ENCODE measurements around the gene ZRANB3. TPM values are rescaled to one million over a fixed set of nuclear protein-coding genes. Genes with fewer than 3 reads are reported as not detected.
"Not testable (repeated sequence)": the region's sequence is repeated elsewhere in the genome, so short reads cannot be mapped to it uniquely, and the experiment has no call there.

The ZRANB3 gene
- total RNA-seq, 4 donors from 2014 or later = 4.8 to 9.3 (median 5.5) TPM

DNA sequence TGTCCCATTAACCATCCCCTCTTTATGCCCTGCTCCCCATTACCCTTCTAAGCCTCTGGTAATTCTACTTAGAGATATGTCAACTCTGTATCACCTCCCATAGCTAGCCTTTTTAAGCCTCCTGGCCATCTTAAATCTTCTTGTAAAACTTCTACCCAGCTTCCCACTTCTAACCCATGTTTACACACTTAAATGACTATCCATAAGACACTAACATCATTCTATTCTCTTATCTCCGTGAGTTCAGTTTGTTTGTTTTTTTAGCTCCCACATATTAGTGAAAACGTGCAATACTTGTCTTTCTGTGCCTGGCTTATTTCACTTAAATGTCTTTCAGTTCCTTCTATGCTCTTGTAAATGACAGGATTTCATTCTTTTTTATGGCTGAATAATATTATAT lies 436.5 kb downstream of the ZRANB3 start:
- TF ChIP-seq EP300 (IDR thresholded peaks at IDR 0.05) = no peak
- no peak for TF ChIP-seq POLR2A (IDR thresholded peaks at IDR 0.05)
- TF ChIP-seq CTCF (IDR thresholded peaks at IDR 0.05) = no peak
- no peaks in the 10 kb centered on the region for H3K4me1 ChIP-seq
- DNase-seq (ENCODE audit: low spot score in 2 of 2) = no peak
- peaks cover 0 to 50% (median 0%) of the 10 kb centered on the region in 3 donors for H3K36me3 ChIP-seq
- 83 to 89% methylated on average over 2 of the region's 2 CpGs for WGBS, 2 donors
- H3K27ac ChIP-seq = no peak overlapping the region
- no peaks in the 10 kb centered on the region for H3K27me3 ChIP-seq
- peaks cover 0 to 3% (median 0%) of the 10 kb centered on the region in 4 donors for H3K9me3 ChIP-seq
- H3K4me3 ChIP-seq = no peak overlapping the region

- TF ChIP-seq CTCF (IDR thresholded peaks at IDR 0.05) = no peak
- no peak for TF ChIP-seq EP300 (IDR thresholded peaks at IDR 0.05)
- Histone ChIP-seq H3K4me1 (no peaks in the 10 kb centered on the region), H3K36me3 (peaks cover 0 to 54% (median 0%) of the 10 kb centered on the region in 3 donors), H3K4me3 (no peak overlapping the region), H3K27ac (no peak overlapping the region), H3K9me3 (peaks cover 0 to 9% (median 0%) of the 10 kb centered on the region in 4 donors), H3K27me3 (no peaks in the 10 kb centered on the region)
- 95% methylated on average over 3 of the region's 3 CpGs for WGBS, 2 donors
- no peak for DNase-seq (ENCODE audit: low spot score in 2 of 2)
Measured at GRCh38 chr2:135093670-135094330, 437.2 kb downstream of the ZRANB3 start.

DNA sequence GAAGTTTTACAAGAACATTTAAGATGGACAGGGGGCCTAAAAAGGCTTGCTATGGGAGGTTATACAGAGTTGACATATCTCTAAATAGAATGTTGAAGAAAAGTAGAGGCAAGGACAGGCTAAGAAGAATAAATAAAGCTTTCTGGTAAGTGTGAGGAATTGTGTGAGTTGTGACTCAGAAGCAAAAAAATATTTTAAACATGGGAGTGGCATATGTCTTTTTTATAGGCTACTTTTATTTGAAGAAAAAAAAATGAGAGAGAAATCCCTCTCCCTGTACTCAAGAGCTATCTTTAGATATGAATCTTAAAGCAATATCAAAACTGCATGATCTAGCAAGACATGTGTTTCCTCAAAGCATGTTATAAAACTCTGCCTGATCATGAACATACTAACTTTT lies 437.8 kb downstream of the ZRANB3 start:
- TF ChIP-seq CTCF (IDR thresholded peaks at IDR 0.05) (no peak), POLR2A (IDR thresholded peaks at IDR 0.05) (no peak), EP300 (IDR thresholded peaks at IDR 0.05) (no peak)
- no peak for DNase-seq (ENCODE audit: low spot score in 2 of 2)
- Histone ChIP-seq H3K9me3 (peaks cover 0 to 10% (median 0%) of the 10 kb centered on the region in 4 donors), H3K27ac (no peak overlapping the region), H3K4me1 (no peaks in the 10 kb centered on the region), H3K4me3 (no peak overlapping the region), H3K27me3 (no peaks in the 10 kb centered on the region), H3K36me3 (peaks cover 0 to 54% (median 0%) of the 10 kb centered on the region in 3 donors)

DNA sequence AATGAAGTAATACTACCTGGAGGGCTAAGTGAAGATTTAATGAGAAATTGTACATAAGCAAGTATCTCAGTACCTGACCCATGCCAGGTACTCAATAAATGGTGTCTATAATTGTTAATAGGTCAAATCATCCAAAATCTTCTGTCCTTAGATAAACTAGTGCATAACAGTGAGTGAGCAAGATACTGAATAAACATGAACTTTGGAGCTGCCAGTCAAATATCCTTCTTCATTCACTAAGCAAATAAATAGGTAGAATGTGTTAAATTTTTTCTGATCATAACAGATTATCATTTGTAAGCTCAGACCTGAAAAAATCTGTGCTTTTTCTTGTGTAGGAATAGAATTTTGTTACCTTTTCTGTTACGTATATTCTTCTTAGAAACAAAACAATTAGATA lies 439.3 kb downstream of the ZRANB3 start:
- Histone ChIP-seq H3K36me3 (peaks cover 0 to 44% (median 0%) of the 10 kb centered on the region in 3 donors), H3K4me3 (no peak overlapping the region), H3K4me1 (no peaks in the 10 kb centered on the region), H3K27ac (no peak overlapping the region), H3K9me3 (peaks cover 0 to 10% (median 0%) of the 10 kb centered on the region in 4 donors), H3K27me3 (no peaks in the 10 kb centered on the region)
- WGBS, 2 donors = 94 to 95% methylated on average over 1 of the region's 1 CpG
- TF ChIP-seq CTCF (IDR thresholded peaks at IDR 0.05) = no peak
- no peak for TF ChIP-seq POLR2A (IDR thresholded peaks at IDR 0.05)
- no peak for TF ChIP-seq EP300 (IDR thresholded peaks at IDR 0.05)
- no peak for DNase-seq (ENCODE audit: low spot score in 2 of 2)

- not testable (repeated sequence) for H3K4me1 ChIP-seq; H3K27me3 ChIP-seq; DNase-seq (ENCODE audit: low spot score in 2 of 2); H3K4me3 ChIP-seq; H3K27ac ChIP-seq
- Histone ChIP-seq H3K9me3 (peaks cover 0 to 10% (median 0%) of the 10 kb centered on the region in 4 donors), H3K36me3 (peaks cover 0 to 24% (median 0%) of the 10 kb centered on the region in 3 donors)
- WGBS, 2 donors = 93 to 98% methylated on average over 4 of the region's 4 CpGs
Measured at GRCh38 chr2:135089597-135089996, 441.4 kb downstream of the ZRANB3 start.

Small RNA genes within 50 kb of the gene (small RNA-seq; reads per million reads assigned to genes)
- gene SNORA40B = 0.57 reads per million

Other genes starting within 250 kb of the ZRANB3 start
- 10 to 100 TPM; 18.2 to 42.4 (median 28.5) TPM for gene R3HDM1, start 266 bp upstream of the ZRANB3 start, total RNA-seq
- gene UBXN4, start 210.6 kb upstream of the ZRANB3 start, total RNA-seq = 10 to 100 TPM; 57.6 to 72.0 (median 63.3) TPM

Measured in tibial nerve (tissue), 4 donors.